Mucosa of stomach (tissue), 1 donor: Measurements from ENCODE around the gene NOL9.

Source experiments
- H3K27me3 ChIP-seq: one replicate; pipeline ENCODE4 v1.7.0; 2013; ENCODE audit warnings: mild to moderate bottlenecking, low read length; ENCODE audit not compliant: control insufficient read depth, insufficient read depth
- H3K36me3 ChIP-seq: one replicate; pipeline ENCODE4 v1.7.0; 2013; ENCODE audit warnings: low read length; ENCODE audit not compliant: control insufficient read depth, insufficient read depth
- H3K4me1 ChIP-seq: one replicate; pipeline ENCODE4 v1.7.0; 2013; ENCODE audit warnings: mild to moderate bottlenecking, low read length; ENCODE audit not compliant: control insufficient read depth, insufficient read depth
- H3K4me3 ChIP-seq: one replicate; pipeline ENCODE4 v1.7.0; 2013; ENCODE audit warnings: low read length
- H3K9ac ChIP-seq: one replicate; pipeline ENCODE4 v1.7.0; 2013; ENCODE audit warnings: mild to moderate bottlenecking, low read length, moderate library complexity
- H3K9me3 ChIP-seq: one replicate; pipeline ENCODE4 v1.7.0; 2013; ENCODE audit warnings: mild to moderate bottlenecking, low read length, moderate library complexity; ENCODE audit not compliant: control insufficient read depth
- donor health status: Pancreatic carcinoma.

Gene NOL9

DNA sequence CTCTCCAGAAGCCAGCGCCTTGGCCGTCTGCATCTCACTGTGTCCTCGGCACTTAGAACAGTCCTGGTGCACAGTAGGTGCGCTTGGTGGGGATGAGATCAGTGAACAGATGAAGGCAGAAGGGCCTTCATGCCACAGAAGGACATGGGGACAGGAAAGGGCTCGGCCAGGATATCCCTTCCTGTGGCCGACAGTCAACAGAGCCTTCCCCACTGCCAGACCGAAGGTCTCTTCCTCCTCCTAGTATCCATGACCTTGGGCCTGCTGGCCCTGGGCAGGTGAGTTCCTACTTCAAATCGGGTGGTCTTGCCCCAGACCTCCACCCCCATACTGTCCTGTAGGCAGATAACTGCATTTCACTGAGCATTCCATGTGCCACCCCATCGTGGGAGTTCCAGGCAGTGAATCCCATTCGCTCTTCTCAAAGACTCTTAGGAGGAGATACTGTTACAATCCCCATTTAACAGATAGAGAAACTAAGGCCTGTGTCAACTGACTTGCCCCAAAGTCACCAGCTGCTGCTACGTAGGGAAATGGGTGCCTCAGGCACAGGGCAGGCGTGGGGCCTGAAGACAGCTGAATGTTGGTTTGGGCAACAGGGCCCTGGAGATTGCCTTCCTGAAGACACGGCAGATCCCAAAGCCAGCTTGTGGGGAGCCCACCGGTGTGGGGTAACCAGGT lies 66.4 kb downstream of the NOL9 start:
- Histone ChIP-seq H3K4me3 (no peak overlapping the region), H3K36me3 (no peaks in the 10 kb centered on the region), H3K4me1 (peaks cover 52% of the 10 kb centered on the region), H3K27me3 (peaks cover 33% of the 10 kb centered on the region), H3K9me3 (no peaks in the 10 kb centered on the region), H3K9ac (no peak overlapping the region)

DNA sequence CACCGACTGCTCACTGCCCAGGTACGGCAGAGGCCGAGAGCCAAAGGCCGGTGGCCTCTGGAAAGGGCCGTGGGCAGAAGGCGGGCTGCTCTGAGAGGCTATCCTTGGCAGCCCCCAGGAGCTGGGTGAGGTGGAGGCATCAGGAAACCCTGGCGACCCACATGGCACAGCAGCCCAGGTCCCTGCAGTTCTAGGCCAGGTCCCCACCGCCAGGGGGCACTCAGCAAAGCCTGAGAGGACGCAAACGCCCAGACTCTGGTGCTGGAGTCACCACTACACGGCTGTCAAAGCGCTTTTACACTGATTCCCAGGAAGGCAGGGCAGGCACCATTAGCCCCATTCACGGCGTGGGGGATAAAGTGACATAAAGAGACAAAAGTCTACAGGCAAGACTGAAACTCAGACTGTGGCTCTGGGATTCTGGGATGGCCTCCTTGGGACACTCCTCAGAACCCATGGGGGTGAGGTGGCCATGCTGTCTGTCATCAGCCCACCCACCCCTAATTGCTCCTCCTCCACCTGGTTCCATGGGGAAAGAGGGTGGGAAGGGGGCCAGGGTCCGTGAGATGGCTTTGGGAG lies 67.8 kb downstream of the NOL9 start:
- H3K9me3 ChIP-seq, result no peaks in the 10 kb centered on the region
- H3K36me3 ChIP-seq, result no peaks in the 10 kb centered on the region
- H3K9ac ChIP-seq, result no peak overlapping the region
- H3K27me3 ChIP-seq, result peaks cover 33% of the 10 kb centered on the region
- H3K4me3 ChIP-seq, result no peak overlapping the region
- H3K4me1 ChIP-seq, result peaks cover 52% of the 10 kb centered on the region

DNA sequence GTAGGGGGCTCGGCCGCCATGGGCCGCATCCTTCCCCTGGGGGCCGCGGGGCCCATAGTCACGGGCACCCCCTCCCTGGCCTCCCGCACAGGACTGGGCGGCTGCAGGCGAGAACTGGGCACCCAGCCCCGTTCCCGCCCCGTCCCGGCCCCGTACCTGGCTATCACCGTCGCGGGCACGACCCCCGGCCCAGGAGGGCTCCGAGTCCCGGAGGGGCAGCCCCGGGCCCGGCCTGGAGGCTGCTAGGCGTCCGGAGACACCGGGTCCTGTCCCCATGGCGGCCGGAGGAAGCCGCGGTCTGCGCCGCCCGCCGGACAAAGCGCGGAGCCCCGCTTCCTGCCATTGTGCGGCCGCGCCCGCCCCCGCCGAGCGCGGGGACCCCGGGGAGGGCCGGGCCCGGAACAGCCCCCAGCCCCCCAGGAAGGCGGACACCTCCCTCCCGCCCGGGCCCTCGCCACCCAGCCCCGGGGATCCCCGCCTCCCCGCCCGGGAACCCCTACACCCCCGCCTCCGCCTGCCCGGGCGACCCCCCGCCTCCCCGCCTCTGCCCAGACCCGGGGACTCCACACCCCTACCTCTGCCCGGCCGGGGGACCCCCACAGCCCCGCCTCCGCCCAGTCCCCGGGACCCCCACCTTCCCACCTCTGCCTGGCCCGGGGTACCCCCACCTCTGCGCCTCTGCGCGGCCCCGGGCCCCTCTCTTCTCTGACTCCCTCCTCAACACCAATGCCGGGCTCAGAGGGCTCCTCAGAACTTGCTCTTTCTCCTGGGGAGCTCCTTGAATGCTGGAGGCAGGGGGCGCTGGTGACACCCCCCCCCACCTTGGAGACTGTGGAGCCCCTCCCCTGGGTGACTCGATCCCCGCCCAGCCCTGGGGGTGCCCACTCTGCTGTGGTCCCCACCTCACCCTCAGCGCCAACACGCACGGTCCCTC lies 68.9 kb downstream of the NOL9 start:
- Histone ChIP-seq H3K4me3 (no peak overlapping the region), H3K9ac (no peak overlapping the region), H3K4me1 (peaks cover 46% of the 10 kb centered on the region), H3K27me3 (peaks cover 33% of the 10 kb centered on the region), H3K36me3 (no peaks in the 10 kb centered on the region), H3K9me3 (no peaks in the 10 kb centered on the region)

DNA sequence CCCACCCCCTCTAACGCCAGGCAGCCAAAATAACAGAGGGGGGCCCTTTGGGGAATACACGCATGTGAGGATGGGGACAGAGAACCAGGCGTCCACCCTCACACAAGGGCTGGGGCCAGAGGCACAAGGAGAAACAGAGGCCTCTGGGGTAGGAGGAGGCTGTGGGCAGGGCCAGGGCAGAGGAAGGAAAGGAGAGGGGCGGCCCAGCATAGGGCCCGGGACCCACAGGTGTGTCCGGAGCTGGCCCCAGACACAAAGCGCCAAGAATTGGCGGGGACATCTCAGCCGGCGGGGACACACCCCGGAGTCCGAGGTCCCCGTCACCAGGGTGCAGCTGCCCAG lies 69.5 kb downstream of the NOL9 start:
- H3K9ac ChIP-seq, result no peak overlapping the region
- H3K4me3 ChIP-seq, result no peak overlapping the region
- H3K9me3 ChIP-seq, result no peaks in the 10 kb centered on the region
- peaks cover 41% of the 10 kb centered on the region for H3K4me1 ChIP-seq
- no peaks in the 10 kb centered on the region for H3K36me3 ChIP-seq
- peaks cover 33% of the 10 kb centered on the region for H3K27me3 ChIP-seq

DNA sequence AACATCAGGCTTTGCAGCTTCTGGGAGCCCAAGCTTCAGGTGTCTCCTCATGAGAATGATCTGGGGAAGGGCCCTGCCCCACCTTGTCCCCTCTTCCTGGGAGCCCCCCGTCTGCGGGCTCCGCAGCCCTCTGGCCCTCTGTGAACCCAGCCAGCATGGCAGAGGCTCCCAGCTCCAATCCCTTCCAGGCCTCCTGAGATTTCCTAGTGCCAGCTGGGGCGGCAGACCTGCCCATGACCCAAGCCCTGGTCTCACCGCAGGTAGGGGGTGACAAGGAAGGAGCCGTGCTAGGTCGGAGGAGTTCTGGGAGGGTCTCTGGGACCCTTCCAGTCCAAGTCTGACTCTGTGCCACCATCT lies 70.6 kb downstream of the NOL9 start:
- peaks cover 30% of the 10 kb centered on the region for H3K4me1 ChIP-seq
- no peak overlapping the region for H3K4me3 ChIP-seq
- no peaks in the 10 kb centered on the region for H3K36me3 ChIP-seq
- H3K27me3 ChIP-seq, result peaks cover 33% of the 10 kb centered on the region
- no peaks in the 10 kb centered on the region for H3K9me3 ChIP-seq
- no peak overlapping the region for H3K9ac ChIP-seq

DNA sequence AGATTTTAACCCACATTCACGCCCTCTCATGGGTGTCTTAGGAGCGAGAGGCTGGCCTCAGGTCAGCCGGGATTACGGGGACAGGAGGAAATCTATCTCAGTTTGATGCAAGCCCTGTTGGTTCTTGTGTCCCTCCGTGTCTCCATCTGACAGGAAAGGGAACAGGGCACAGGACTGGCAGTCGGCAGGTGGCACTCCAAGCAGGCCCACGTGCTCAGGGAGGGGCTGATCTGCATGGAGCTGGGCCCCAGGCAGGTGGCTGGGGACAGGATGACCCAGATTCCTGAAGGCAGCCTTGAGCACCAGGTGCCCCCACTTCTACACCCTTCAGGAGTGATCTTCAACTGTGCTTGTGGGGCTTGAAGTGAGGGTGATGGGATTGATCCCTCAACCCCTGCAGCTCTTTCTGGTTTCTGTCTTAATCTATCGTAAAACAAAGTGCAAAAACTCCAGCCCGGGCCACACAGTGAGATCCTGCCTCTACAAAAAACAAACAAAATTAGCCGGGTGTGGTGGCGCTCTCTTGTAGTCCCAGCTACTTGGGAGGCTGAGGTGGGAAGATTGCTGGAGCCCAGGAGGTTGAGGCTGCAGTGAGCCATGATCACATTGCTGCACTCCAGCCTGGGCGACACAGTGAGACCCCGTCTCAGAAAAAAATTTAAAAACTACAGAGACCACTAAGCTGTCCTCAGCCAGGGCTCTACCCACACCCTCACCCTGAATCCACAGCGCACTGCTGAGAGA lies 71.1 kb downstream of the NOL9 start:
- peaks cover 25% of the 10 kb centered on the region for H3K4me1 ChIP-seq
- H3K36me3 ChIP-seq, result no peaks in the 10 kb centered on the region
- no peak overlapping the region for H3K9ac ChIP-seq
- peaks cover 33% of the 10 kb centered on the region for H3K27me3 ChIP-seq
- H3K4me3 ChIP-seq, result no peak overlapping the region
- H3K9me3 ChIP-seq, result no peaks in the 10 kb centered on the region

DNA sequence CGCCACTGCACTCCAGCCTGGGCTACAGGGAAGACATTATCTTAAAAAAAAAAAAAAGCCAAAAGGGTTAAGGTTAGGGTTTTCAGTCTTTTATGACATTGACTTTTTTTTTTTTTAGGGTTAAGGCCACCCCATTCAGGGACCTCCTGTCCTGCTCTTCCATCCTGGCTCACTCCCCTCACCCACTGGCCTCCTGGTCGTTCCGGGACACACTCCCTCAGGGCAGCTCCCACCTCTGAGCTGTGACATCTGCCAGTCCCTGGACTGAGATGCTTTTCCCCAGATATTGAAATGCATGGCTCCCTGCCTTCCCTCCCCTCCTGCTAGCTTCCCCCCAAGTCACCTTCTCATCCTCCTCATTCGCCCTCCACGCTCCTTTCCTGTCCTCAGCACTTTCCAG lies 72.5 kb downstream of the NOL9 start:
- no peaks in the 10 kb centered on the region for H3K9me3 ChIP-seq
- no peak overlapping the region for H3K4me3 ChIP-seq

DNA sequence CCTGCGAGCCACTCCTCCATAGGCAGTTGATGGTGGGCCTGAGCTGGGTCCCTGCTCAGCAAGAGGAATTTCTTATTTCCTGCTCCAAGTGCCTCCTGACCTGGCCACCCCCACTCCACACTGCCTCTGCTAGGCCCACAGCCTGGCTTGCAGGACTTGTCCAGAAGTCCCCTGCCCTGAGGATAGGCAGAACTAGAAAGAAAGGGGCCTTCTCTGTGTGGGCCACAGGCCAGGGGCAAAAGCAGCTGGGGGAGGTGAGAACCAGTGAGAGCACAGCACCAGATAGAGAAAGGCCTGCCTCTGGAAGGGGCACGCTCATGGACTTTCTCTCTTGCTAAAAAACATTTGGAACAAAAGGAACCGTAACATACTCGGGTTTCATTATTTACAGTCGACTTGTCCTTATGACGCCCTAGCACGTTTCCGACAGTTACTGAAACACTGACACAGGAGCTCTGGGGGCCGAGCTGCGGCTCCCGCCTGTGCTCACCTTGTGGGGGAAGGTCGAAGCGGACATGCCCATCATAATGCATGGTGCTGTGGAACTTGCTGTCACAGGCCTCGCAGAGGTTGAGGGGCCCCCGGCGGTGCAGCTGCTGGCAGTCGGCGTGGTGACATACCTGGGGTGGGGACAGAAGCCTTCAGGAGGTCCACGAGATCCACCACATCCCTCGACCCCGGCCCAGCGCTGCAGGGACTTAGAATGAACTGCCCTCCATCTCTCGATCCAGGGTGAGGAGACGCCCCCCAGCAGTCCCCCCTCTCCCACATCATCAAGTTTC lies 77.1 kb downstream of the NOL9 start:
- Histone ChIP-seq H3K4me3 (no peak overlapping the region), H3K36me3 (no peaks in the 10 kb centered on the region), H3K27me3 (no peaks in the 10 kb centered on the region), H3K4me1 (peaks cover 26% of the 10 kb centered on the region), H3K9ac (no peak overlapping the region), H3K9me3 (no peaks in the 10 kb centered on the region)

More for the DNA sequence above, 72.5 kb downstream of the NOL9 start:
- Histone ChIP-seq H3K36me3 (no peaks in the 10 kb centered on the region), H3K9ac (no peak overlapping the region), H3K27me3 (peaks cover 33% of the 10 kb centered on the region), H3K4me1 (peaks cover 24% of the 10 kb centered on the region)

DNA sequence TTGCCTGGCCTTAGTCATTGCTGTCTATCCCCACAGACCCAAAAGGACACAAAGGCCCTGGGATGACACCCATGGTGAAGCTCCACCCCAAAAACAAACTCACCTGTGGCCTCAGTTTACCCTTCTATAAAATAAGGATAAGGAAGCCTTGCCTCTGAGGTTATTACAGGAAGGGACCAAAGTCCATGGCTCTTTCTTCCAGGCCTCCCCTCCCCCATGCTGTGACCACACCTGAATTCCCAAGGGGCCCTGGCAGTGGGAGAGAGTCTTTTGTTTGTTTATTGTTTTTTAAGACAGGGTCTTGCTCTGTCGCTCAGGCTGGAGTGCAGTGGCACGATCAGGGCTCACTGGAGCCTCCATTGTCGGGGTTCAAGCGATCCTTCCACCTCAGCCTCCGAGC lies 77.8 kb downstream of the NOL9 start:
- peaks cover 33% of the 10 kb centered on the region for H3K4me1 ChIP-seq
- H3K36me3 ChIP-seq, result no peaks in the 10 kb centered on the region
- no peaks in the 10 kb centered on the region for H3K27me3 ChIP-seq
- no peak overlapping the region for H3K4me3 ChIP-seq
- no peak overlapping the region for H3K9ac ChIP-seq
- H3K9me3 ChIP-seq, result no peaks in the 10 kb centered on the region

DNA sequence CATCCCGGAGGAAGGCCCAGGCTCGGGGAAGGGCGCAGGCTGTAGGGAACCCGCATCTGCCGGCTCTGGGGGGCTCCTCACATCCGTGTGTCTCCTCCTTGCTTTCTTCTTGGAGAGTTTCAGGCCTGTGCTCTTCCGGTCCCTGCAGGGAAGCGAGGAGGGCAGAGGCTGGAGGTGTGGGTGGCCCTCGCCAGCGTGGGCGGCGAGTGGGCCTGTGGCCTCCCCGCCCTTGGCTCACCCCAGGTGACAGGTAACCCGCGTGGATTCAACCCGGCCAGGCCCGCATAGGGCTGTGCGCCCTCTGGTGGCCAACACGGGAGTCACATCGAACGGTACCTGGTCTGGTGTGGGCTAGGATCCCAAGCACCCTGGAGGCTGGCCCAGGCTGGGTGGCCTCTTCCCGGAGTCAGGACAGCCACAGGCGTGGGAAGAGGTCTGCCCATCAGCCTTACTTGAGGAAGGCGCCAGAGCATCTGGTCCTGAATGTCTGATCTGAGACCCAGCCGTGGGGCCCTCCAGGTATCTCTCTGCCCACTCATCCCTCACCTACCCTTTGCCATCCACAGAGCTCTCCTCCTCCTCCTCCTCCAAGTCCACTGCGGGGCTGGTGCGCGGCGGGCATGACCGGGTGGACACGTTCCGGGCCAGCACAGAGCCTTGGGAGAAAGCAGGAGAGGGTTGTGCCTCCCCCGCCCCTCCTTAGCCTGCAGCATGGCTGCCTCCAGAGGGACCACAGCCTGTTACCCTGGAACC lies 78.8 kb downstream of the NOL9 start:
- H3K36me3 ChIP-seq, result no peaks in the 10 kb centered on the region
- no peak overlapping the region for H3K4me3 ChIP-seq
- H3K9me3 ChIP-seq, result no peaks in the 10 kb centered on the region
- no peak overlapping the region for H3K9ac ChIP-seq
- H3K27me3 ChIP-seq, result no peaks in the 10 kb centered on the region
- peaks cover 33% of the 10 kb centered on the region for H3K4me1 ChIP-seq

DNA sequence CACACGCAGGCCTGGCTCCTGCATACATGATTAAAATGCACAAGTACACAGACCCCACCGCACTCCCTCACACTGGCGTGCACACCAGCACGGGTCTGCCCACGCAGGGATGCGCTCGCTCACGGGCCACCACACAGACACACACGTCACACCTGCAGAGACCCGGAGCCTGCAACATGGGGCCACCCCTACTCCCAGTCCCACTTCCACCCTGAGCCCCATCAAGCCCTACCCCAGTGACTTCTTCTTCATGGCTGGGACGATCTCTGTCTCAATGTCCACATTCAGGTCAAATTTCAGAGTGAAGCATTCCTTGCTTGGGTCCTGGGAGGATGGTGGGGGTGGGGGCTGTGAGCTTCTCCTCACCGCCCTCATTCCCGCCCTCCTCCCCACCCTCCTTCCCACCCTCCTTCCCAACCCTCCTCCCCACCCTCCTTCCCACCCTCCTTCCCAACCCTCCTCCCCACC lies 79.5 kb downstream of the NOL9 start:
- H3K9ac ChIP-seq, result no peak overlapping the region
- no peaks in the 10 kb centered on the region for H3K27me3 ChIP-seq
- no peaks in the 10 kb centered on the region for H3K36me3 ChIP-seq
- H3K9me3 ChIP-seq, result no peaks in the 10 kb centered on the region
- no peak overlapping the region for H3K4me3 ChIP-seq
- H3K4me1 ChIP-seq, result peaks cover 33% of the 10 kb centered on the region
